ENCODE results near the gene GSG1L2. TPM values are rescaled to one million over a fixed set of nuclear protein-coding genes. Genes with fewer than 3 reads are reported as not detected.

GSG1L2 gene
- polyA plus RNA-seq, 3 donors = not detected

GRCh38 chr17:9809409-9809808 lies 12.5 kb downstream of the GSG1L2 start:
- no CpG with 5 or more reads among the region's 8 CpGs for WGBS (ENCODE audit: insufficient coverage)
- H4K20me1 ChIP-seq (ENCODE audit: insufficient read depth, low read length) = no peaks in the 10 kb centered on the region
- H3K4me1 Mint-ChIP-seq = no peaks in the 10 kb centered on the region
- H3K9me3 Mint-ChIP-seq = peaks cover 0 to 7% (median 4%) of the 10 kb centered on the region in 7 donors
- H3K9ac ChIP-seq (ENCODE audit: insufficient read depth, low read length, poor library complexity, severe bottlenecking) = no peak overlapping the region
- no peaks in the 10 kb centered on the region for H3K36me3 Mint-ChIP-seq
- H3K27ac Mint-ChIP-seq = no peak overlapping the region
- no peak overlapping the region for H3K27ac ChIP-seq (ENCODE audit: low read depth in 1 of 2, low read length in 2 of 2)
- H3K4me1 ChIP-seq (ENCODE audit: control insufficient read depth in 1 of 2, insufficient read depth in 2 of 2, low read length in 2 of 2) = no peaks in the 10 kb centered on the region
- H3K36me3 ChIP-seq (replicated peaks in 1 of 2; ENCODE audit: control insufficient read depth in 1 of 2, insufficient read depth in 2 of 2, low read length in 2 of 2) = no peaks in the 10 kb centered on the region
- H3K9me3 ChIP-seq (replicated peaks in 1 of 2; ENCODE audit: control insufficient read depth in 1 of 2, insufficient read depth in 1 of 2, low read length in 2 of 2) = no peaks in the 10 kb centered on the region
- H3K27me3 ChIP-seq (ENCODE audit: control insufficient read depth in 2 of 2, insufficient read depth in 2 of 2, low read length in 2 of 2) = no peaks in the 10 kb centered on the region
- no peak overlapping the region for H3K4me2 ChIP-seq (replicated peaks; ENCODE audit: extremely low read depth, low read length, poor library complexity, severe bottlenecking)
- intact Hi-C loops (cut with micrococcal nuclease) = loop anchor here in 1 of 2 donors (10.0 kb wide), 1 partner anchor 65 kb away; no protein-coding TSS in a partner anchor
- no peak overlapping the region for H3K4me3 ChIP-seq (replicated peaks in 1 of 3; ENCODE audit: low read depth in 2 of 3, low read length in 3 of 3)
- no peak overlapping the region for H2AFZ ChIP-seq (ENCODE audit: insufficient read depth, low read depth, low read length, poor library complexity, severe bottlenecking)
- TF ChIP-seq, protein P1, sequence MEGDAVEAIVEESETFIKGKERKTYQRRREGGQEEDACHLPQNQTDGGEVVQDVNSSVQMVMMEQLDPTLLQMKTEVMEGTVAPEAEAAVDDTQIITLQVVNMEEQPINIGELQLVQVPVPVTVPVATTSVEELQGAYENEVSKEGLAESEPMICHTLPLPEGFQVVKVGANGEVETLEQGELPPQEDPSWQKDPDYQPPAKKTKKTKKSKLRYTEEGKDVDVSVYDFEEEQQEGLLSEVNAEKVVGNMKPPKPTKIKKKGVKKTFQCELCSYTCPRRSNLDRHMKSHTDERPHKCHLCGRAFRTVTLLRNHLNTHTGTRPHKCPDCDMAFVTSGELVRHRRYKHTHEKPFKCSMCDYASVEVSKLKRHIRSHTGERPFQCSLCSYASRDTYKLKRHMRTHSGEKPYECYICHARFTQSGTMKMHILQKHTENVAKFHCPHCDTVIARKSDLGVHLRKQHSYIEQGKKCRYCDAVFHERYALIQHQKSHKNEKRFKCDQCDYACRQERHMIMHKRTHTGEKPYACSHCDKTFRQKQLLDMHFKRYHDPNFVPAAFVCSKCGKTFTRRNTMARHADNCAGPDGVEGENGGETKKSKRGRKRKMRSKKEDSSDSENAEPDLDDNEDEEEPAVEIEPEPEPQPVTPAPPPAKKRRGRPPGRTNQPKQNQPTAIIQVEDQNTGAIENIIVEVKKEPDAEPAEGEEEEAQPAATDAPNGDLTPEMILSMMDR (IDR thresholded peaks at IDR 0.05) = no peak
- H3K4me3 Mint-ChIP-seq = no peak overlapping the region
- no peak for DNase-seq
- no peaks in the 10 kb centered on the region for H3K79me2 ChIP-seq (ENCODE audit: insufficient read depth, low read length)
- H3K27me3 Mint-ChIP-seq (ENCODE audit: low read depth in 3 of 3) = peaks cover 0 to 4% (median 4%) of the 10 kb centered on the region in 3 donors

DNA sequence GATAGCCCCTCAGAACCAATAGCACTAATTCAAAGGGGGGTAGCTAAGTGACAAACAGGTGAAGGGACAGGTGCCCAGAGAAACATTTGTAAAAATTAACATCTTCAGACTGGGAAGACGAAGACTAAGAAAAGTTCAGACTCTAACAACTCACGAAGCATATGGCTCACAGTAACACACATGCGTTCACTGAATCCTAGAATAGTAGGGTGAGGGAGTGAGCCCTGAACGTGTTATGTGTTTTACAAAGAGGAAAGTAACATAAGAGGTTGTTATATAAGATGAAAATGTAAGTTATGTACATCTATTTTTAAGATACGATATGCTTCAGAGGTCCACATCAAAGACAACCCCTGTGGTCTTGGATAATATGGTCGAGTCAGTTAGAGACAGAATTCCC lies 15.2 kb downstream of the GSG1L2 start:
- no peaks in the 10 kb centered on the region for H3K4me1 Mint-ChIP-seq
- H3K9ac ChIP-seq (ENCODE audit: insufficient read depth, low read length, poor library complexity, severe bottlenecking) = no peak overlapping the region
- no peaks in the 10 kb centered on the region for H3K36me3 ChIP-seq (replicated peaks in 1 of 2; ENCODE audit: control insufficient read depth in 1 of 2, insufficient read depth in 2 of 2, low read length in 2 of 2)
- no peak overlapping the region for H3K27ac ChIP-seq (ENCODE audit: low read depth in 1 of 2, low read length in 2 of 2)
- no peaks in the 10 kb centered on the region for H4K20me1 ChIP-seq (ENCODE audit: insufficient read depth, low read length)
- H3K9me3 Mint-ChIP-seq = peaks cover 0 to 7% (median 2%) of the 10 kb centered on the region in 7 donors
- peaks cover 0 to 4% (median 3%) of the 10 kb centered on the region in 3 donors for H3K27me3 Mint-ChIP-seq (ENCODE audit: low read depth in 3 of 3)
- peaks cover 0 to 2% of the 10 kb centered on the region in 2 donors for H3K27me3 ChIP-seq (ENCODE audit: control insufficient read depth in 2 of 2, insufficient read depth in 2 of 2, low read length in 2 of 2)
- no peaks in the 10 kb centered on the region for H3K79me2 ChIP-seq (ENCODE audit: insufficient read depth, low read length)
- TF ChIP-seq, protein P1 (IDR thresholded peaks at IDR 0.05) = no peak
- H3K27ac Mint-ChIP-seq = no peak overlapping the region
- intact Hi-C loops (cut with micrococcal nuclease) = loop anchor here in 1 of 2 donors (10.0 kb wide), 1 partner anchor 62 kb away; no protein-coding TSS in a partner anchor
- no peaks in the 10 kb centered on the region for H3K4me1 ChIP-seq (ENCODE audit: control insufficient read depth in 1 of 2, insufficient read depth in 2 of 2, low read length in 2 of 2)
- no peaks in the 10 kb centered on the region for H3K9me3 ChIP-seq (replicated peaks in 1 of 2; ENCODE audit: control insufficient read depth in 1 of 2, insufficient read depth in 1 of 2, low read length in 2 of 2)
- H2AFZ ChIP-seq (ENCODE audit: insufficient read depth, low read depth, low read length, poor library complexity, severe bottlenecking) = no peak overlapping the region
- WGBS (ENCODE audit: insufficient coverage) = 100% methylated on average over 1 of the region's 6 CpGs
- no peak for DNase-seq
- no peak overlapping the region for H3K4me3 Mint-ChIP-seq
- no peaks in the 10 kb centered on the region for H3K36me3 Mint-ChIP-seq
- no peak overlapping the region for H3K4me2 ChIP-seq (replicated peaks; ENCODE audit: extremely low read depth, low read length, poor library complexity, severe bottlenecking)
- H3K4me3 ChIP-seq (replicated peaks in 1 of 3; ENCODE audit: low read depth in 2 of 3, low read length in 3 of 3) = no peak overlapping the region
